CD4-positive, alpha-beta T cell treated with Interleukin-1 beta for 1 hour (primary cell): ENCODE results near the gene OR3A1.
"Not testable (repeated sequence)": the region's sequence is repeated elsewhere in the genome, so short reads cannot be mapped to it uniquely, and the experiment has no call there.

Experiments used
- DNase-seq, 2 donors: peaks; one replicate each; pipeline ENCODE4 v3.0.0-alpha.2; 2020 to 2022

The OR3A1 gene, protein sequence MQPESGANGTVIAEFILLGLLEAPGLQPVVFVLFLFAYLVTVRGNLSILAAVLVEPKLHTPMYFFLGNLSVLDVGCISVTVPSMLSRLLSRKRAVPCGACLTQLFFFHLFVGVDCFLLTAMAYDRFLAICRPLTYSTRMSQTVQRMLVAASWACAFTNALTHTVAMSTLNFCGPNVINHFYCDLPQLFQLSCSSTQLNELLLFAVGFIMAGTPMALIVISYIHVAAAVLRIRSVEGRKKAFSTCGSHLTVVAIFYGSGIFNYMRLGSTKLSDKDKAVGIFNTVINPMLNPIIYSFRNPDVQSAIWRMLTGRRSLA

DNA sequence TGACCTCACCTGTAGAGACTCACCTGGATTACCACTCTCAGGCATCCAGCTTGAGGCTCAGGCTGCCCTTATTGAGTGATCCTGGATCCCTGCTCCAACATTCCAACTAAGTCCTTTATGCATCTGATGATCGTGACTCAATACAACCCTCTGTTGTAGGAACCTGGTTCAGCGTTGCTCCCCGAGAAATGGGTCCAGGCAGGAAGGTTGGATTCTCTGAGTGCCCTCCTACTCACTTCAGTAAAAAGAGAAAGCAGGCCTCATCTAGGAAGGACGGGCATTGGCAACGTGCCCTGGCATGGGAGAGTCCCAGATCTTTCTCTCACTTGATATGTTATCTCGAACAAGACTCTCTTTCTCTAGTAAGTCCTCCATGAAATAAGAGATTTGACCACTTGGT is at the start of gene OR3A1:
TSS of gene OR3A1 (minus strand) at position 101 of the 400 bp plus-strand sequence. CDS start 5,778 bp downstream, outside the sequence.
- DNase-seq, result no peak

DNA sequence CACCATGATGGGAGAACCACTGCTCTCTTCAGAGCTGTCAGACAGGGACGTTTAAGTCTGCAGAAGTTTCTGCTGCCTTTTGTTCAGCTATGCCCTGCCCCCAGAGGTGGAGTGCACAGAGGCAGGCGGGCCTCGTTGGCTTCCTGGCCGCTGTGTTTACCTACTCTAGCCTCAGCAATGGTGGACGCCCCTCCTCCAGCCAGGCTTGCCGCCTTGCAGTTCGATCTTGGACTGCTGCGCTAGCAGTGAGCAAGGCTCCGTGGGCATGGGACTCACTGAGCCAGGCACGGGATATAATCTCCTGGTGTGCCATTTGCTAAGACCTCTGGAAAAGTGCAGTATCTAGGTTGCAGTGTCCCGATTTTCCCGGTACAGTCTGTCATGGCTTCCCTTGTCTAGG is 44.6 kb upstream of the OR3A1 start:
- DNase-seq, result not testable (repeated sequence)

DNA sequence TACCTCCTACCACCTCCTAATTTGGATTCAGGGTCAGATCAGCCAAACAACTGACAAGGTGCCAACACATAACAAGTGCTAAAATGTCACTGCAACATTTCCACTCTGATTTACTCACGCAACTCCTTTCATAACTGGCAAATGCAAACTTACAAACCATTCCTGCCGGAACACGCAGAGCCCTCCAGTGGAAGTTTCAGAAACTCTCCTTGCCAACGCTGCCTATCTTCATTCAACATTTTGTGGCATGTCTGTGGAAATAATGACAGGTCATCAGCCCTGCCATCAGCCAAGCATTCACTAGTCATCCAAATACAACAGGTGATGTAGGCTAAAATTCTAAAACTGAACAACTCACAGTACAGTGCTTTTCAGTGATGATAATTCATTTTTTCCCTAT is 37.7 kb upstream of the OR3A1 start:
- DNase-seq, result no peak

DNA sequence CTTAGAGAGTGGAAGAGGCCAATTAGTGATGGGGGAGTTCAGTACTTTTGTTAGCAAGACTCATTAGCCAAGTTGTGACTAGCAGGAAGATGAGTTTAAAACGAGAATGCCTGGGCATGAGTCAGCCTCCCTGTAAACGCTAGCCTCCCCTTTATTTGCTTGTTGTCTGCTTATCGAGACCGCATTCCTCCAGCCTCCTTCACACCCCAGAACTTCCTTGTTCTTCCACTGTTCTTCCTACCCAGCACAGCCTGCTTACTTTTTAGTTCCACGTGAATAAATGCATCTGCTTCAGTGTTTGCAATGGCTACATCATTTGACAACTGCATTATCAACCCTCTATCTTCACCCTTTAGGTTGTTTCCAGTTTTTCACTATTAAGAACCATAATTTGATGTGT is 20.2 kb upstream of the OR3A1 start:
- DNase-seq, result no peak

DNA sequence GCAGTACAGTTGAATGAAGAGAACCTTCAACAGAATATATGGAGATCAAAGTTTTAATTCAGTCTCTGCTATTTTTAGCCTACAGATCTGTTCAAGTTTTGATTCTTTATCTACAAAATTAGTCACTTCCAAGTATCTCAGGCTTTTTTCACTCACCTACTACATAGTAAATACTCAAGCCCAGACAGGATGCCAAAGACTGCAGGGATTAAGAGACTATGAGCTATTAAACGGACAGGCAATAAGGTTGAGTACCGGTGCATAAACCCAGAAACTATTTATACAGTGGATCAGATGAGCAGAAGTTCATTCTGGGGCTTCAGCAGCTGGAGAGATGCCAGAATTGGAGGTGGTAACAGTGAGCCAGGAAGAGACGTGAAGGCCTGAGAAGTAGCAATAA is 18.7 kb upstream of the OR3A1 start:
- DNase-seq, result no peak

DNA sequence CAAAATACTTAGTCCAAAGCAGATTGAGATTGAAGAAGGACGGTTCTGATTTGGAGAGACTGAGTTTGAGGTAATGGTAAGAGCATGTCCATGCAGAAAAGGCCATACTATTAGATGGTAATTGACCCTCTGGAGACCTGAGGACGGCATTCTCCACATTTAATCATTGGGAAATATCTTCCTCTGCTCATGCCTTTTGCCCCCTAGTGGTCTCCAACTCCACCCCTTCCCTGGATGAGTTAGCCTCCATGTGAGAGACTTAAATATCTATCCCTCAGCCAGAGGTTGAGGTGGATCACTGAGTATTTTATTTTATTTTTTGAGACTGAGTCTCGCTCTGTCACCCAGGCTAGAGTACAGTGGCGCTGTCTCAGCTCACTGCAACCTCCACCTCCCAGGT is 10.4 kb upstream of the OR3A1 start:
- DNase-seq, result no peak

DNA sequence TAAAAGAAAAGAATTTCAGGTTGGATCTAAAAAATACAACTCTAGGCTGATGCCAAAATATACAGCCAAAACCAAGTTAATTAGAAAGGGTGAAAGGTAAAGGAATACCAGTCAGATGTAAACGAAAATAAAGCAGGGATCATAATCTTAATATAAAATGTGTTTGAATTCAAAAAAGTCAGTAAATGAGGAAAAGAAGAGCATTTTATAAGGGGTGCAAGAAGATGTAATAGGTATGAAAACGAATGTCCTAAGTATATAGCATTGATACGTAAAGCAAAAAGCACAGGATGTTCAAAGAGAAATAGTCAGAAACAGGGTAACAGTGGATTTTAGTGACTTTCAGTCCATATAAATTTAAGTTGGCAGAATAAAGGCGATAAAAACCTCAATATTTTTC is 2.5 kb downstream of the OR3A1 start:
- no peak for DNase-seq

DNA sequence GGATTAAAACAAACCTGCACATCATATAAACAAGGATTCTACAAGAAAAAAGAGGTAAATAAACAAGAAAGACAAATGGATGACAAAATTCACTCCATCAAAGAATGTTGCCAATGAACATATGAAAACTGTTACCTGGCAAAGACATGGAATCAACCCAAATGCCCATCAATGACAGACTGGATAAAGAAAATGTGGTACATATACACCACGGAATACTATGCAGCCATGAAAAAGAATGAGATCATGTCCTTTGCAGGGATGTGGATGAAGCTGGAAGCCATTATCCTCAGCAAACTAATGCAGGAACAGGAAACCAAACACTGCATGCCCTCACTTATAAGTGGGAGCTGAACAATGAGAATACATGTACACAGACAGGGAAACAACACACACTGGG is 4.6 kb downstream of the OR3A1 start:
- not testable (repeated sequence) for DNase-seq

DNA sequence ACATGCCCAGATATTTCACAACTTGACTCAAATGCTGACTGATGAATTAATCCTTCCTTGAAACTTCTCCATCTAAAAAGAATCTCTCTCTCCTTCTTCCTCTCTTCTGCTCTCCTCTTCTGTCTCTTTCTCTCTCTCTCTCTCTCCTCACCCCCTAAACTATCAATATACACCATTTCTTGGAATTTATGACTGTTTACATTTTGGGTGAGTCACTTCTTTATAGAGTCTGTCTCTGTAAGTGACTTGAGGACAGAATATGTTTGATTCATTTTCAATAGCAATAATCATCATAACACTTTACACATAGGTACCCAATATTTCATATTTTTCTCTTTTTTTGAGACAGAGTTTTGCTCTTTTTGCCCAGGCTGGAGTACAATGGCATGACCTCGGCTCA is 15.3 kb downstream of the OR3A1 start:
- DNase-seq, result no peak

DNA sequence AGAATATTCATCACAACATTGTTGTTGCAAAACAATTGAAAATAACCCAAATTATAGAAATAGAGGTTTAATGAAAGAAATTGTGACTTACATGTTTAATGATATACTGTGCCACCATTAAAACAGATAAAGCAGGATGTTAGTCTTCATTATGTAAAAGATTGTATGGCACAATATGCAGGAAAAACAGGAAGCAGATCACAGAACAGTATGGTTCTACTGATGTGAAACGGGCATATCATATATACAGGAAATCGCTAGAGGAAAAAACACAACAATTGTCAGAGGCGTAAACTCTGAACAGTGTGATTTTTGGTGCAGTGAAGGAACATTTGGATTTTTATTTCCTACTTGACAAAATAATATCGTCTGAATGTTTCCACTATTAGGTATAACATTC is 22.0 kb downstream of the OR3A1 start:
- no peak for DNase-seq

DNA sequence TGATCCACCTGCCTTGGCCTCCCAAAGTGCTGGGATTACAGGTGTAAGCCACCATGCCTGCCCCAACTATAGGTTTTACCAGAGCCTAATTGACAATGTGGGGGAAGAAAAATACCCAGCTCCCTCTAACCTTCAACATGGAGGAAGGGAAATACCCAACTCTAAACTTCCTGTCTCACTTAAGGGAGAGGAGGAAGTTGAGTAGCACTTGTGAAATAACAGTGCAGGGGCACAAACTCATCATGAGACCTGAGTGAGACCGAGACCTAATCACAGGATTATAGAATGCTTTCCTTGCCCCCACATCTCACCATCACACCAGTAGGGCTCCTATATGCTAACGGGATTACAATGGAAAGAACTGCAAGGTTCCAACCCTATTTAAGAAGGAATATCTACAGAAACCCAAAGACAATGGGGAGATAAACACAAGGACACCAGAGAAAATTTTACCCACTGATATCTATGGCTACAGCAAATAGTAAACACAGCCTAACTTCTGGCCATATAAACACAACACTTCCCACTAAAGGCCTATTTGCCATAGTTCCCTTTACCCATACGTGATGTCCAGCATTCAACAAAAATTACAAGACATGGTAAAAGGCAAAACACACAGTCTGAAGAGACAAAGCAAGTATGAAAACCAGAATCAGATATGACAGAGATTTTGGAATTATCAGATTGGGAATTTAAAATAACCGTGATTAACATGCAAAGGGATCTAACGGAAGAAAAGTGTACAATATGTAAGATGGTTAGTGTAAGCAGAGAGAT is 26.9 kb downstream of the OR3A1 start:
- DNase-seq, result no peak

DNA sequence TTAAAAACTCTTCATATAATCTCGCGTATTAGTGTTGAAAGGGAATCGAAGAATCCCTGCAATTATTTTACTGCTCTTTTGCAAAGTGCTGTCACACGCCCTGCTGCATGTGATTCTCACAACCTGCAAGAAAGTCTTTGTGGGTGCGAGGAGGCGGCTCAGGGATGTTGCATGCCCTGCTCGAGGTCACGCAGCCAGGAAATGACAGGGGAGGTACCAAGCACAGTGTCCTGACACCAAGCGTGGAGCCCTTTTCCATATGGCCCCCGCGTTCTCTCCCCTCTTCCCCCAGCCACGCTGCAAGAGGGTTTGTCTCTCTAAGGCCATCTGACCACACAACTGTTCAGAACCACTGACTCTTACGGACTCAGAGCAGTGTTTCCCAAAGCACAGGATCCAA is 37.6 kb downstream of the OR3A1 start:
- DNase-seq, result no peak

DNA sequence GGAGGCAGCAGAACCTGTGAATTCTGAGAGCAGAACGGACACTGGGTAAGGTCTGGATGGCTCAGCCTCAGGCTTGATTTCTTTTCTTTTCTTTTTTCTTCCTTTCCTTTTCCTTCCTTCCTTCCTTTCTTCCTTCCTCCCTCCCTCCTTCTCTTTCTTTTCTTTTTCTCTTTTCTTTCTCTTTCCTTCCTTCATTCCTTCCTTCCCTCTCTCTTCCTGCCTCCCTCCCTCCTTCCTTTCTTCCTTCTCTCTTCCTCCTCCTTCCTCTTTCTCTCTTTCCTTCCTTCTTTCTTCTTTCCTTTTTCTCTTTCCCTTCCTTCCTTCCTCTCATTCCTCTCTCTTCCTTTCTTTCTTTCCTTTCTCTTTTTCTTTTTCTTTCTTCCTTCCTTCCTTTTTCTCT is 38.0 kb downstream of the OR3A1 start:
- no peak for DNase-seq

DNA sequence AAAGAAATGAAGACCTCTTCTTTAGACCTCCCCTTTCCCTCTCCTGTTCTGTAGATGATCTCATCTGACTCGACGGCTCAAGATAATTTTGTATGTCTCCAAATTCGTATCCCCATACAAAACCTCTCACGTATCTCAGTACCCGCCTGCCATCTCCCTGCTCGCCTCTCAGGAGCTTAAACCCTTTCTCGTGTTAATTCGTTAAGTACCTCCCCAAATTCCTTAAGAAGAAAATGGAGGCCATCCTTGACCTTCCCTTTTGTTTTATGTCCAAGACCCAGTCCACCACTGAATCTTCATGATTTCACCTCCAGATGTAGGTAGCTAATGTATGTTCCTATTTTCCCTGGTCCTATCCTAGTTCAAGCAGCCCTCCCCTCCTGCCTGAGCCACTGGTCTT is 41.6 kb downstream of the OR3A1 start:
- no peak for DNase-seq

DNA sequence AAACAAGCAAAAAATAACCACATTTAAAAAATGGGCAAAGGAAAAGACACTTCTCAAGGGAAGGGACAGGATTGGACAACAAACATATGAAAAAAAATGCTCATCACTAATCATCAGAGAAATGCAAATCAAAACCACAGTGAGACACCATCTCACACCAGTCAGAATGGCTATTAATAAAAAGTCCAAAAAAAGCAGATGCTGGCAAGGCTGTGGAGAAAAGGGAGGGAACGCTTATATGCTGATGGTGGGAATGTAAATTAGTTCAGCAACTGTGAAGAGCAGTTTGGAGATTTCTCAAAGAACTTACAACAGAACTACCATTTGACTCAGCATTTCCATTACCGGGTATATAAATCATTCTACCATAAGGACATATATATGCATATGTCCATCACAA is 49.1 kb downstream of the OR3A1 start:
- DNase-seq, result not testable (repeated sequence)

DNA sequence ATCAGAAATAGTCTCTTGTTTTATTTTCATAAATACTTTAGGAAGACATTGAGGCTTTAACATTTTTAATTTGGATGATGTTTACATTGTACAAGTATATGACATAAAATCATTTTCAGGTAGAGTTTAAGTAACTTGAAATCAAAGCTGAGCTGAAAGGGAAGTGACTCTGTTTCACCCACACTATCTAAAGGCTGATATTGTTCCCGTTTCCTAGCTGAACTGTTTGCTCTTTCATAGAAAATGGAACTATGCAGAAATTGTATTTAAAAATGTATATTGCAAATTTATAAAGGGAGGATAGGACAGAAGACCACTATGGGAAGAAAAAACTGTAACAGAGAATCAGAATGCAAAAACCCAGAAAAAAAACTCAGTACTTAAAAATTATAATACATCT is 53.3 kb downstream of the OR3A1 start:
- DNase-seq, result not testable (repeated sequence)

DNA sequence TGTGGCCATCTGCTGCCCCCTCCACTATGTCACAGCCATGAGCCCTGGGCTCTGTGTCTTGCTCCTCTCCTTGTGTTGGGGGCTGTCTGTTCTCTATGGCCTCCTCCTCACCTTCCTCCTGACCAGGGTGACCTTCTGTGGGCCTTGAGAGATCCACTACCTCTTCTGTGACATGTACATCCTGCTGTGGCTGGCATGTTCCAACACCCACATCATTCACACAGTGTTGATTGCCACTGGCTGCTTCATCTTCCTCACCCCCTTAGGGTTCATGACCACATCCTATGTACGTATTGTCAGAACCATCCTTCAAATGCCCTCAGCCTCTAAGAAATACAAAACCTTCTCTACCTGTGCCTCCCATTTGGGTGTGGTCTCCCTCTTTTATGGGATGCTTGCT is 57.1 kb downstream of the OR3A1 start:
- DNase-seq, result not testable (repeated sequence)
